GM20431 (cell line): ENCODE data around the gene TTLL12.

ENCODE experiments used
- in situ Hi-C: fragments of 300-500 bp; cut with MseI, MboI; formaldehyde crosslinking; loops from one replicate; pipeline ENCODE4 v1.15.0; 2020; ENCODE audit warnings: low sequenced_read_pairs; ENCODE audit not compliant: unreplicated experiment

Gene TTLL12

DNA sequence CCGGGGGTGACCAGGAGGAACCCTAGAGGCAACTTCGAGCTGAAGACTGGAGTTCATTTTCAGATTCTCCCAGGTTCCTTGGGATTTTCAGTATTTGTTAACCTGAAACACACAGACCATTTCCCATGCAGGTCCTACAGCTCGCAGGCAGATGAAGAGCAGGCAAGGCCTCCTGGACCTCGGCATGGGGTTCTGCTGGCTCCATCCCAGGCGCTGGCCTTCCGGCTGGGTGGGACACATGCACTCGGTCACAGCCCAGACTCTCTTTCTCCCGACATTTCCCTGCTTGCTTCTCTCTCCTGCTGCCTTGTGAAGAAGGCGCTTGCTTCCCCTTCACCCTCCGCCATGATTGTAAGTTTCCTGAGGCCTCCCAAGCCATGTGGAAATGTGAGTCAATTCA is 15.4 kb upstream of the TTLL12 start:
- in situ Hi-C loops = no loop called here

DNA sequence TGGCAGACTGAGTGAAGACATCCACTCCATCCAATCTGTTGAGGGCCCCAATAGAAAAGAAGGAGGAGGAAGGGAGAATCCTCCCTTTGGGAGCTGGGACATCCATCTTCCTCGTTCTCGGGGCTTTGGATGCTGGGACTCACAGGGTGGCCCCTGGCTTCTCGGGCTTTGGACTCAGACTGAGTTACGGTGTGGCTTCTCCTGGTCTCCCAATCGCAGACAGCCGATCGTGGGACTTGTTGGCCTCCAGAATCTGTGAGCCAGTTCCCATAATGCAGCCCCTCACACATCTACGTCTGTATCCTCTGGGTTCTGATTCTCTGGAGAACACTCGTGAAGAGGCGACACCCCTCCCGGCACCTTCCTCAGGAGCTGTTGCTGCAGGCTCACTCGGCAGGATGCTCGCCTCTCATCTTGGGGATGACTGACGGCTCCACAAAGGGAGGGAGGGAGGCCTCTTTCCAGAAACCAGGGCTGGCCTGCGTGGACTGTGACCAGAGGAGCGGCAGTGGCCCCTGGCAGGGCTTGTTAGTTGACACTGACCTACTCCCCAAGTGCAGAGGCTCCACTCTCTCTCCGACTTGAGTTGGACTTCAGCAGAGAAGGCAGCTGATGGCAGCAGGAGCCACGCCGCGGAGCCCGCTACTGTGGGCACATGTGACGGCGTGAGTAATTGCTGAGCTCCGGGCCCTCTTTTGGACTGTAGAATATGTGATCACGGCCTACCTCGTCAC is 14.7 kb upstream of the TTLL12 start:
- in situ Hi-C loops = no loop called here

DNA sequence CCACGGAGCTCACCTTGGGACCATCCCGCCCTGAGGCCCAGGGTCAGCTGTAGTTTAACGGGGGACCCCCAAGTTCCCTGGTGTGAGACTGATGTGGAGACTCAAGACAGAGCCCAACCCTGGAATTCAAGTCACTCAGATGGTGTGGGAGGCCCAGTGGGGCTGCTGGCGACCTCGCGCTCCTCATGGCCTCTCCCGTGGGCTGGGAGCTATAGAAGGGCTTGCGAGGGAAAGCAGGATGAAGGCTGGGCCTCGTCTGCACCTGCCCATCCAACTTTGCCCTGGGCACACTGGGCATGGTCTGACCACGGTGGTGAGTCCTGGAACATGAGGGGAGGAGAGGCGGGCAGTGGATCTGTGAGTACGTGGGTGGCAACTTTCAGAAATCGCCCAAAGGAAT is 13.6 kb upstream of the TTLL12 start:
- in situ Hi-C loops = no loop called here

DNA sequence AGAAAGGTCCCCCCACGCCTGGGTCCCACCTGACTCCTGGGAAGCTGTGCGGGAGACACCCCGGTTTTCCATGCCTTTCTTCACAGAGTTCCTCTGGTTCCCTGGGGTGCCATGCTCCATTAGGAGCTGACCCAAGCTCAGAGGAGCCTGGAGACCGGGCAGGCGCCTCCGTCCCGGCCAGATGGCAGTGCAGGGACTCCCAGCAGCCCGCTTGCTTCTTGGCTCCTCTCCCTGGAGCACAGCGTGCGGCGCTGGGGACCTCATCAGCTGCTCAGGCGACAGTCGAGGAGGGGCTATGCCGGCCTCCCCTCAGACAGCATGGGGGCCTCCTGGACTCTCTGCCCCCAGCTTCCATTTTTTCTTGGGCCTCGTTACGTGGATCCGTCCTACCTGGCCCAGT is 13.1 kb upstream of the TTLL12 start:
- in situ Hi-C loops = no loop called here

DNA sequence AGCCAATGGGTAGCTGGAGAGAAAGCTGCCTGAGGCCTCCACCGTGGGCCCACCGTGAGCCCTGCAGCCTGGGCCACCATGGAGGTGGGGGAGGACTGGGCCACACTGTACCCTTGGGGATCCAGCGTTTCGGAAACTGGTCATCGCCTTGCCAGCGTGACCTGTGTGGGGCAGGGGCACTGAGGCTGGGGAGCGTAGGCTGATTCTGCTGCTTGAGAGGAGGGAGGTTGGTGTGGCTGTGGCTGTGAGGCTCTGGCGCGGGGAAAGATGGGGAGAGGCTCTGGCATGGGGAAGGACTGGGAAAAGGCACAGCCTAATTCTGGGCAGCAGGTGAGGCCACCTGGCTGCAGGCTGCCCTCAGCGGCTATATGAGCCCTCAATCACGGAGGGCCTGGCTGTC is 12.6 kb upstream of the TTLL12 start:
- in situ Hi-C loops = no loop called here

DNA sequence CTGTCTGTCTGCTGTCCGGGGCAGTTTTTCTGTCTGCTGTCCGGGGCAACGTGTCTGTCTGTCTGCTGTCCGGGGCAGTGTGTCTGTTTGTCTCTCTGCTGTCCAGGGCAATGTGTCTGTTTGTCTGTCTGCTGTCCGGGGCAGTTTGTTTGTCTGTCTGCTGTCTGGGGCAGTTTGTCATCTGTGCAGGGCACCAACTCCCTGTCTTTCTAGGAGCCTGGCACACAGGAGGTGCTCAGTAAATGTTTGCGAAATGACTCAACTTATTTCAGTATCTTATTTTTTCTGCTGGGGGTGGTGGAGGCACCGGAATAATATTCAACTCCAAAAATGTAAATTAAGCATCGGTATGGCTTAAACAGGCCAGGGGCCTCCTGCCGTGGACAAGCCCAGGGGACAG is 12.0 kb upstream of the TTLL12 start:
- in situ Hi-C loops = no loop called here

DNA sequence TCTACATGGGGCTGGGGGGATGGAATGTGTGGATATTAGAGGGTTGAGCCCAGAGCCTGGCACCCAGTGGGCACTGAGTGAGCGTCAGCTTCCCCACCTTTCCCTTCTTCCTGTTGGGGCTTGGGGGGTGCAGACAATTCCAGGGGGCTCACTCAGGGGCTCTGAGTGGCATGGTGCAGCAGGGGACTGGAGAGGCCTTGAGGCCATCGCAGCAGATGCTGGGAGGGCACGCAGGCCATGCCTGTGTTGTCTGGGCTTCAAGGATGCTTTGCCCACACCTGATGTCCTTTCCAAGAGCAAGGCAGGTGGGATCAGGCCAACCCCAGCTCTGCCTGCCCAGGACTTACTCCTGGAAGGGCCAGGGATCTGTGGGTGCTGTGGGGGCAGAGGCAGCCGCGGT is 11.2 kb upstream of the TTLL12 start:
- in situ Hi-C loops = no loop called here

DNA sequence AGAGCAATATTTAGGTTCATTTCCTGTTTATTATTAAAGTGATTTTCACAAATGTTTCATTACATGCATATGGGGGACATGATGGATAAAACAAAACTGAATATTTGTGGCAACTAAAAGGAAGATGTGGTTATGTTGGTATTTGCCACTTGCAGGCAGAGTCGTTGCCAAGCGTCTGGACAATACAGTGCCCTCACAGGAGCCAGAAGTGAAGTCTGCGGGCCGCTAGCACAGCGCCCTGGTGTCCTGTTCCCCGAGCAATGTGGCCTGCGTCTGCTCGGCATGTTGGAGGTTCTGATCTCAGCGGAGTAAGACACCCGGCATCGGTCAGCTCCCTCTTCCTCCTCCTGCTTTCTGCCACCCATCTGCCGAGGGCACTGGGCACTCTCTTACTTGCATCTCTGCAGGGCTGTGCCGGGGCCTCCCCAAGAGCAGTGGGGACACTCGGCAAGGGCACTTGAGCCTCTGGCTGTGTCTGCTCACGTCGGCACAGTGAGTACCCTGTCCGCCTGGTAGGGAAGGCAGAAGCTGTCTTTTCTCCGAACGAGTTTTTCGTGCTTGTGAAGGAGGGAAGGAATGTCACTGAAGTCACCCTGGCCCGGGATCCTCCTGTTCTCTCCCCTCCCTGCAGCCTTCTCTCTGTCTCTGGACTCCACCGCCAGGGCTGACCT is 10.5 kb upstream of the TTLL12 start:
- in situ Hi-C loops = no loop called here

DNA sequence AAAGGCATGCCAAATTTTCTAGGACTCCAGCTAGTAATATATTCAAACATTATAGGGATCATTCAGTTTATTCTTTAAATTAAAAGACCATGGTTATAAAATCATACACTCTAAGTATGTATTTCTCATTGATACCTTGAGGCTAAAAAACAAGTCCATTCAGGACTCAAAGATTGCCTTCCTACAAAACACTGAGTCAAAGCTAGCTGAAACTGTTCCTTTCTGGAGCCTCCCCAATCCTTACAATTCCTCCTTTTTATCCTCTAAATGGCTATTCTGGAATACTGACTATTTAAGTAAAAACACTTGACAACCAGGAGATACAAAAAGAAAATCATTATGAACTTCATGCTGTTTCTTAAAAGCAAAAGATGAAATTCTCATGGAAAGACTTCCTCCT is 4.9 kb upstream of the TTLL12 start:
- in situ Hi-C loops = no loop called here

DNA sequence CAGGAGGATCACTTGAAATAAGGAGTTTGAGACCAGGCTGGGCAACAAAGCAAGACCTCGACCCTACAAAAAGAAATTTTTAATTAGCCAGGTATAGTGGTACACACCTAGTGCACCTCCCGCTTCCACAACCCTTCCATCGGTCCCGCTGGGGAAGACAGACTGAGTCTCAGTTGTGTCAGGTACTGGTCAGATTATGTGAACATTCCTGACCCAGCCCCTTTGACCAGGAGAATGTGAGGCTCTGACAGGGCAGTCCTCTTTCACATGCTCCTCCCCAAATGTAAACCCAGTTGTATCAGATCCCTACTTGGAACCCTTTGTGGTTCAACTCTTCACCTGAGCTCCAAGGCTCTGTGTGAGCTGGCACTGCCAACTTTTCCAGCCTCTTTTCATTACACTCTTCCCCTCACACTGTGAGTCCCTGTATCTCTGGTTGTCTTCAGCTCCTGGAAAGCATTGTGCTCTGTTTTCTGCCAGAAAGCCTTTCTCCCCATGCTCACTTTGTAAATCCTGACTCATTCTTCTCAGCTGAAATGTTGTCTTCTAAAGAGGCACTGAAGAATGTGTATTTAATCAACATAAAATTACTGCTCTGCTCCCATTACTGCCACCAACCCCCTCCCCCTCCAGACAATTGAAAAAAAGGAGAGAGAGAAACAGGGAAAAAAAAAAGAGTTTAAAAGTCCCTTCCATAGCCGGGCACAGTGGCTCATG is 2.1 kb upstream of the TTLL12 start:
- in situ Hi-C loops = no loop called here

DNA sequence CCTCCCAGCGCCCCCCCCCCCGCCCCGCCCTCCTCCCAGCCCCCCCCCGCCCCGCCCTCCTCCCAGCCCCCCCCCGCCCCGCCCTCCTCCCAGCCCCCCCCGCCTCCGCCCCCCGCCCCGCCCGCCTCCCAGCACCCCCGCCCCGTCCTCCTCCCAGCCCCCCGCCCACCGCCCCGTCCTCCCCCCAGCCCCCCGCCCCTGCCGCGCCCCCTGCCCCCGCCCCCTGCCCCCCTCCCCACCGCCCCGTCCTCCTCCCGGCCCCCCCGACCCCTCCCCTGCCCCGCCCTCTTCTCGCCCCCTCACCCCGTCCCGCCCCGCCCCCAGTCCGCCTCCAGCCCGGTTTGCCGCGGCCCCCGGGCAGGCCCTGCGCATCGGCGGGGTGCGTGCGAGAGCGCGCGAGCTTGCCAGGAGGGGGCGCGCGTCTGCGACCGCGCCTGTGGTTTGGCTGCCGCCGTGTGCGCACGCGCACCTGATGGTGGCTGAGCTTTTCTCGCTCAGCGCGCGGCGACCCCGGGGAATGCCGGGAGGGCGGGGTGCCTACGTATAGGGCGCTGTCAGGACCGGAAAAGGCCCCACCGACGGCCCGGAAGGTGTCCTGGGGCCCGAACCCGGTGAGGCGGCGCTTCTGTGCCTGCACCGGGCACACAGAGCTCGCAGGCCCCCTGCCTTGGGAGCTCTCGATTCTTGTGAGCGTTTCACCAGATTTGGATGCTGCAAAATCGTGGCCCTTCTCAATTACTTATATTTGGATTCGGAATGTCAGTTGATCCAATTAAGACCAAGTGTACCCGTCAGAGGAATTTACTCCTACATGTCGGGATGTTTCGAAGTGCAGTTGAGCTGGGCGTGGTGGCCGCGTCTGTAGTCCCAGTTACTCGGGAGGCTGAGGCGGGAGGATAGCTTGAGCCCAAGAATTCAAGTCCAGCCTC is 501 bp upstream of the TTLL12 start:
- in situ Hi-C loops = no loop called here

DNA sequence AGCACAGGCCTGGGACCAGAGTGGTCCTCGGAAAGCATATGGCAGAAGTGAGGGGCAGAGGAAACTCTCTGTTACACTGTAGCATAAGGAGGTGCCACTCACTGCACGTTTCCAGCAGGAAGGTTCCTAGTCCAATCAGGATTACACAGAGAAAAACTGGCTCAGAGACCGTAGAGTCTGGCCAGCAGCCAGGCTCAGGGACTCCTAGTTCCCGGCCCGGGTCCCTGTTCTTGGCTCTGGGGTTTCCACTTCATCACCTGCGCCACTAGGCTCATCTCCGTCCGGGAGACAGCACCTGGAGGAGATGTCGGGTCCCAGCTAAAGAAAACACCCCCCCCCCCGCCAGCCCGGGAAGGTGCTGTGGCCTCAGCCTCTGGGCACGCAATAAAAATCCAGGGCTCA is 1.1 kb downstream of the TTLL12 start:
- in situ Hi-C loops = no loop called here

DNA sequence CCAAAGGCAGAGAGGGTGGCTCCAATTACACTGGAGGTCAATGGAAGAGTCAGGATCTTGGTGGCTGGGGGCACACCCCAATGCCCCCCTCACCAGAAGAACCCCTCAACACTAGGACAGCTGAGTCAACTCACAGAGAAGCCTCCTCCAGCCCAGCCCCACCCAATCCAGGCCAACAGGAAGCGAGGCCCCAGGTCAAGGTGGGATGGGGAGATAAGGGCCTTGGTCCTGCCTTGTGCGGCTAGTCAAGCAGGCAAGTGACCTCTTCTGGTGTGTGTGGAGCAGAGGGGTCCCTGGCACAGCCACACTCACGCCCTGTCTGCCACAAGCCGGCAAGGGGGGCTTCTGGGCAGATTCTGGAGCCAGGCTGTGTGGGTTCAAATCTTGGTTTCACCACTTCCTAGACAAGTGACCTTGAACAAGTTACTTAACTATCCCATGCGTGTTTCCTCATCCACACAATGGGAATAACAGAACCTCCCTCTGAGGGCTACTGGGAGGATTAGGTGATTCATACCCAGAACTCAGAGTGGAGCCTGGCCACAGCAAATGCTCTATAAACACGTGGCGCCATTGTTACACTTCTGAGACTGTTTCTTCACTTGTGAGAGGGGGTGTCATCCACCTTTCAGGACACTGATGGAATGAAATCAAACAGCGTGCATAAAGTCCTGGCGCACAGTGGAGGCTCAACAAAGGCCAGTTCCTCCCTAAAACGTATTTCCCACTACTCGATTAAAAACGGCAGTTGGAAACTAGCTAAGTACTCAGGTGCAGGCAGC is 3.2 kb downstream of the TTLL12 start:
- in situ Hi-C loops = no loop called here

DNA sequence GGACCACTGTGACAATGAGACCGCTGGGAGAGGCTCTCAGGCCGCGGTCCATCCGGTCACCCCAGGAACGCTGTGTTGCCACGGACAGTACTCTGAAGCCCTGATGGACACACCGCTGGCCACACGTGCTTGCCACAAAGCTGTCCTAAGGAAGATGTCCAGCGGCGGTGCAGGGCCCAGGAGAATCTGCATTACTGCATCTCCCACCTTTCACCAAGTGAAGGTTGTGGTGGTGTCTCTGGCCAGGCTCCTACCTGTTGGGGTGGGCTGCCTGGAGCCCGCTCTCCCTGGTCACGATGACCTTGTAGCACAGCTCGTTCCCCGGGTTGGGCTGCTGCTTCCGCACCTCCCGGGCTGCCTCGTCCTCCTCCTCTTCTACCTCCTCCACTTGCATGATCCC is 4.2 kb downstream of the TTLL12 start:
- in situ Hi-C loops = no loop called here

DNA sequence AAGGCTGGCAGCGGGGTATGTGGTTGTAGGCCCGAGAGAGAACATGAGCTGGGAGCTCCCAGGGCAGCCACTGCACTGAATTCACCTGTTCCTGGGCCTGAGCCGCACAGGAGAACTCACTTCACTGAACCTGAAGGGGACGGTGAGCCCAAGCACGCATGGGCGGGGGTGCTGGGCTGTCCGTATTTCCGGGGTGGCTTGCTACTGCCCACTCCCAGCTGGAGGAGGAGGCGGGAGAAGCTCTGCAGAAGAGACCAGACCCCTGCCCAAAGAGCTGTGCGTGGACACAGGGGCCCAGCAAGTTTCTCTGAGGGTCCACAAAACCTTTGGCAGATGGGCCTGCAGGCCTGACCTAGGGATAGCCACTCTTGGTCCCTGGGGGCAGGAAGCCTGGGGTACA is 4.8 kb downstream of the TTLL12 start:
- in situ Hi-C loops = no loop called here

DNA sequence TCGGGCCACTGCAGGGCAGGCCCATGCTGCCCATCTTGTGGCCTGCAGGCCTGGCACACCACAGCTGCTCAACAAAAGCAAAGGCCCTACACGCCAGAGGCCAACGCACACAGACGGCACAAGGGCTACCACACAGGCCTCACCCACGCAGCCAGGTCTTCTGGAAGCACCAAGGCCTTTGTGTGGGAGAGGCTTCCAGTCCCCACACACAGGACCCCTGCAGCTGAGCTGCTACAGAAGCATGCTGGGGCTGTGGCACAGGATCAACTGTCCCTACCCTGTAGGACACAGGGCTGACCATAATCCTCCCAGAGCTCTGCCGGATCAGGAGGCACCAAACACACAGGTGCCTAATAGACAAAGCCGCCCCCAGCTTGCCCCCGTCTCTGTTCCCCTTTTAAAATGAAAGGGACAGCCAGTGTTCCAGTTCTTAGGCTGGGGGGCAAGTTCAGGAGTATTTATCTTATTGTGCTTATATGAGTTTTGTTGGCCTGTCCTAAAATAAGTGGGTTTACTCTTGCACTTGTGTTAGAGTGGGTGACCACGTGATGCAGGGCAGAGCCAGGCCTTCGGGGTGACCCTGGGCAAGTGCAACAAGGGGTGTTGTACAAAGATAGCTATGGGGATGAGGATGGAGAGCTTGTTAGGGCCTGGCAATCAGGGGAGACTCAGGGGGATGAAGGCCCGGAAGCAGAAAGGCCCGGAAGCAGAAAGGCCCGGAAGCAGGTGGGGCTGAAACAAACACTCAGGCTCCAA is 5.4 kb downstream of the TTLL12 start:
- in situ Hi-C loops = no loop called here

DNA sequence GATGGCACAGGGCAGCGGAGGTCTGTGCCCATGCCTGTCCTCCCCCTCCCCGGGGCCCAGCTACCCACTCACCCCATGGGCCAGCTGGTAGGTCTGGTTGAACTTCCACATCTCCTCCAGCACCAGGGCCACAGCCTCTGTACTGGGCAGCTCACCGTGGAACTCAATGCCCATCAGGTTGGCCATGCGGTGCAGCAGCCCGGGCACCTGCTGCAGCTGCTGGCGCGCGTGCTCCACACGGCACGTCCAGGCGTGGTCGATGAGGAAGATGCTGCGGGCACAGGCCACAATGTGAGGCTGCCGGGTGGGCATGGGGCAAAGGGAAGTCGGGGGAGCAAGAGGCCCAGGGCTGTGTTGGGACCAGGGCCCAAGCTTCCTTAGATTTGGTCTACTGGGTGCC is 6.3 kb downstream of the TTLL12 start:
- in situ Hi-C loops = no loop called here

DNA sequence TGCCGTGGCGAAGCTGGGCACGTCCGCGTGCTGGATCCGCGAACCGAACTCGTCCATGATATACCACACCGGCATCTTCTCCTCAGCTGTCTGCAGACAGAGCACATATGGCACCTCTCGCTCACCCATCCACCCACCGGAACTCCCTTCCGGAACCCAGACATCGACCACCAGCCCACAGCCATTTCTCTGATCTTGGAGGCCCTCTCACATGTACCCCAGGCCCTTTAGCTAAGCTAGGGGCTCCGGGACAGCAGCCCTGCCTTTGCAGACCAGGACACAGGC is 7.1 kb downstream of the TTLL12 start:
- in situ Hi-C loops = no loop called here
